Anterior cingulate cortex (tissue), 58 donors: ENCODE measurements around the gene IFT20.
A peak's percentile ranks its signal among the peaks of the same experiment; 100 is the strongest.

Experiments
- DNase-seq, 58 donors: peaks; one replicate each; lab custom pipeline; 2025; lab: John Stamatoyannopoulos, UW

Gene IFT20

DNA sequence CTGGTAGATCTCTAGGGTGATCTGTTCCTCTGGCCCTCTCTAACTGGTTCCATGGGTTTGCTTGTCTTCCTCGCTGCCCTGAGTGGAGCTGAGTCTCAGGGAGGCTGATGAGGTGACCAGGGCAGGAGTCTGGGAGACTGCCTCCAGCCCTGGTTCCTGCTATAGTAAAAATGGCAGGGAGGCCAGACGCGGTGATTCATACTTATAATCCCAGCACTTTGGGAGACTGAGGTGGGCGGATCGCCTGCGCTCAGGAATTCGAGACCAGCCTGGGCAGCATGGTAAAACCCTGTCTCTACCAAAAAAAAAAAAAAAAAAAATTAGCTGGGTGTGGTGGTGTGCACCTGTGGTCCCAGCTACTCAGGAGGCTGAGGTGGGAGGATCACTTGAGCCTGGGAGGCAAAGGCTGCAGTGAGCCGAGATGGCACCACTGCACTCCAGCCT is 3.5 kb upstream of the IFT20 start:
- DNase-seq, result peak in 6 of 58 donors; percentile 15 to 49 (median 29)

DNA sequence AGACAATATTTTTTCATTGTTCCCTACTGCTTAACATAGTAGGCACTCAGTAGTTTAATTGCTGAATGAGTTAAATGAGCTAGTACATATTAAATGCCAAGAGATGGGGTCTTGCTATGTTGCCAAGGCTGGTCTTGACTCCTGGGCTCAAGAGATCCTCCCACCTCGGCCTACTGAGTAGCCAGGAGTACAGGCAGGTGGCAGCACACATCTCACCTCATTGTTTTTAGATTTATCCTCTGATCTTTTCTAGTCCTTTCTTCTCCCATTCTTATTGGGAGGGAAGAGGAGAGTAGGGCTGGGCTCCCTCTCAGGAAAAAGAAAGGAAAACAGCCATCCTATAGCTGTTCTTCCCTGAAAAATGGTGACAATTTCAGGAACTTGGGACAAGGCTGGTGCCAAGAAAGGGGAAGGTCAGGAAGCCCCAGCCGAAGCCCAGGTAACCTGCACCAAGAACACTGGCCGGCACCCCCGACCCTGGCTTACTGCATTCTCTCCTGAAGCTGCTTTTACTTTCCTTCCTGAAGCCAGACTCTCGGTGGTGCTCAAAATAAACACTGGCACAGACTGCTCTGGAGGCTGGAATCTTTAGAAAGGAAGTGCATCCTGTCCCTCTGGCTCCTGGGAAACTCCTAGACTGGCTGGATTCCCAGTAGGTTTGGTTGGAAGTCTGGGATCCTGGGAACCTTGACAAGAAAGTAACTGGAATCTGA is 2.9 kb upstream of the IFT20 start:
- DNase-seq, result peak in 12 of 58 donors; percentile 6 to 57 (median 33)

DNA sequence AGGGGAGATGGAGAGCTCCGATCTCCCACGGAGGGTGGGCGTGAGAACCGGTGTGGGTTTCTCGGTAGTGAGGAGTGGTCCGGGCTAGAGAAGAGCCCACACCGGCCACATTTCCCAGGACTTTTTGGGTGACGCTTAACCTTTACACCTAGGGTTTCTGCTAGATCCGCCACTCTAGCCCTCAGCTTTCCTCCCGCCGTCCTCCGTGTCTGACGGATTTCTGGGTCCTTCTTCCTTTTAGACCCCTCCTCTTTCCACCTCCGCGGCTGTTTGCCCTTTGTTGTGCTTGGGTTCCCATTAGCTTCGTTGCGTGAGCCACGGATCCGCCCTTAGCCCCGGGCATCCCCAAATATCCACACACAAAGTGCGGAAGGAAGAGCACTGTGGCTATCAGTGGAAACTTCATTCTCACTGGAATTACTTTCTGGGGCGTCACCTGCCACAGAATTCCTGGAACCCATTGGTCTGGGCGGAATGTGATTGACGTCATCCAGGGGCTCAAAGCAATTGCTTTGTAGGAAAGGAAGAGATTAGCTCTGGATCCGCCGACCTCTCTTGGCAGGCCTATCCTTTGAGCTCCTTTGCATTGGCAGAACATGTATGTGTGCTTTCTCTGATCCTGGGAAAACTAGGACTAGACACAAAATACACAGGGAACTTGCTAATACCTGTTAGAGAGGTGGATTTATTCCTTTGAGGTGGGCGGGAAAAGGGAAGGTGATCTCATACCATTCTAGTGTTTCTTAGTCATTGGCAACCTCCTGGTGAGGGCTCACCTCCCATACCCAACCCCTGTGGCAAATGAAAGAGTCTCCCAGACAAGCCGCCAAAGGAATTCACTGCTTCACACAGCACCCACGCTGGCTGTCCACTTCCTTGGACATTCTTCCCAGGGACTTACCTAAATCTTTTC is 943 bp upstream of the IFT20 start:
- peak in 31 of 58 donors; percentile 12 to 70 (median 39) for DNase-seq

DNA sequence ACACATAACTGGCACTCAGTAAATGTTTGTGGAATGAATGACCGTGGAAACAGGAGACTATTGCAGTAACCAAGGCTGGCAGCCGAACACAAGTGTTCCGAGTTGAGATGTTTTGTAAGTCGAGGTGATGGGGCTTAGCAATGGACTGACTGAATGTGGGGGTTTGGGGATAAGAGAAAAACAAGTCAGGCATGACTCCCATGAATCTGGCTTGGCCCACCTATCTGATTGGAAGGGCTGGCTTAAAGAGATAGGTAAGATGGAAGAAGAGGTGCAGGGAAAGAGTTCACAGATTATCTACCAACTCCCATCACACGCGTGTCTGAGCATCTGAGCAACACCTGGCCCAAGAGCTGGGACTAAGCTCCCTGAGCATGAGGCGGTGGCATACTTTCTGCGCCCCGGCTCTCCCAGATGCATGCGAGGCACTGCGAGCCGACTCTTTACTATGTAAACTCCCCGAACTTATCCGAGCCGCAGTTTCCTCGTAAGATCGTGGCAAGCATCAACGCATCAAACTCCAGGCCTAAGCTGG is 539 bp downstream of the IFT20 start:
- no peak for DNase-seq

DNA sequence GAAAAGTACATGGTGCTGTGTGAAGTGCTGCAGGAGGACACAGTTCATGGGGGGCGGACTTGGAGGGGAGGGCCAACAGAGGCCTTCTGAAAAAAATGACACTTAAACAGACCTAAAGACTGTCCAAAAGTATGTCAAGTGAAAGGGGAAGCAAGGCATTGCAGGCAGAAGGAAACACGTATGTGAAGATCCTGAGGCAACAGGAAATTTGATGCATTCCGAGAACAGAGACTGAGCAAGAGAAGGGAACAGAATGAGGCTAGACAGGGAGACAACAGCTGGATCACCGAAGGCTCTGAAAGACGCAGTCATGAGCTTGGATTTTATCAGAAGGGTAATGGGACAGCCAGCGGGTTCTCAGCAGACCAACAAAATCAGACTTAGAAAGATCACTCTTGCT is 1.1 kb downstream of the IFT20 start:
- DNase-seq, result no peak

DNA sequence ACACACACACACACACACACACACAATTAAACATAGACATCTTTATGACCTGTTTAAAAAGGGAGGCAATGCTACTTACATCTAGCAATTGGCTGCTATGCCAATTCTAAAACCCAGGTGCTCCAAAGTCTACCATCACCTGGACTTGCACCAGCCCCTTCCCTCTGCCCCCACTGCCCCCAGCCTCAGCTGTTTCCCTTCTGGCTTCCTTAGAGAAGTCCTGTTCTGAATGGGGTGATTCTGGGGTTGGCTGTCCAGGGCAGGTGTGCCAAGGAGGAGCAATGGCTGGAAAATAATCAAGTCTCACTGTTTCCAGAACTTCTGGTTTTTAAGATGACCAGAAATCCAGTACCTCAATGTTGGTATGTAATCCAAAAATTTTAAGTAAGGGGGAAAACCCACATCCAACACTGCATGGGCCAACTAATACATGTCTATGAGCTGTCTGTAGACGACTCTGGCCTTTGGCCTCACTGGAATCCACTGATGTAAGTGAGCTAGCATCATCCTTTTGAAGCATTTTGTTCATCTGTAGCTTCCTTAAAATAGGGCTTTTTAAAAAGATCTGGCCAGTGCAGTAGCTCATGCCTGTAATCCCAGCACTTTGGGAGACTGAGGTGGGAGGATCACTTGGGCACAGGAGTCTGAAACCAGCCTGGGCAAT is 2.1 kb downstream of the IFT20 start:
- DNase-seq, result no peak

DNA sequence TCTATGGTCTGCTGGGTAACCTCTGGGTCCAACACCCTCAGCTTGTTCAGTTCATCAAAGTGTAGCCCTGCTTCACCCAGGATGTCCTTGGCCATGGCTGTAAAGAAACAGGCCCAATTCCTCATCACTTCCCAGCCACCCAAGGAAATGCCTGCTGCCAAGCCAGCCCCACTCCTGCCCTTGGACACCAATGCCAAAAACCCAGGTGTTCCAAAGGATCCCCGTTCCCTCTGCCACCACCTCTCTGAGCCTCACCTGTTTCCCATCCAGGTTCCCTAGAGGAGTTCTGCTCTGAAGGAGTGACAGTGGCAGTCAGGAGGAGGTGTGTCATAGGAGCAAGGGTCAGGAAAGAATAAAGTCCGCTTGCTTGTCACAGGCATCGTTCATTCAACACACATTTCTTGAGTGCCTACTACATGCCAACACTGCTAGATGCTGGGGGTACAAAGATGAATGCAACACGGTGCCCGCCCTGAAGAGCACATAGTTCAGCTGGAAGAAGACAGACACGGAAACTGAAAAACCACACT is 3.3 kb downstream of the IFT20 start:
- no peak for DNase-seq

DNA sequence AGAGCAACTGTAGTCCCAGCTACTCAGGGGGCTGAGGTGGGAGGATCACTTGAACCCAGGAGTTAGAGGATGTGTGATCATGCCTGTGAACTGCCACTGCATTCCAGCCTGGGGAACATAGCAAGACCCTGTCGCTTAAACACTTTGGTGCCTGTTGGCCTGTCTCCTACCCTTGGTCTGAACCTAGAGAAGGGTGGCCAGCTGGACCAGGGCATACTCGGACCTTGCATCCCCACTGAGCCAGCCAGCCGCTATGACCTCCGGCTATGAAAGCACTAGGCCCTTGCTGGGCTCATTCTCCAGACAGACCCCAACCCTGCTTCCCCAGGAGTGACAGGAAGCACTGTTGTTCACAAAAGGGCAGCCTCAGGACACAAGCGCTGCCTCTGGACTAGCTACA is 4.6 kb downstream of the IFT20 start:
- DNase-seq, result no peak

DNA sequence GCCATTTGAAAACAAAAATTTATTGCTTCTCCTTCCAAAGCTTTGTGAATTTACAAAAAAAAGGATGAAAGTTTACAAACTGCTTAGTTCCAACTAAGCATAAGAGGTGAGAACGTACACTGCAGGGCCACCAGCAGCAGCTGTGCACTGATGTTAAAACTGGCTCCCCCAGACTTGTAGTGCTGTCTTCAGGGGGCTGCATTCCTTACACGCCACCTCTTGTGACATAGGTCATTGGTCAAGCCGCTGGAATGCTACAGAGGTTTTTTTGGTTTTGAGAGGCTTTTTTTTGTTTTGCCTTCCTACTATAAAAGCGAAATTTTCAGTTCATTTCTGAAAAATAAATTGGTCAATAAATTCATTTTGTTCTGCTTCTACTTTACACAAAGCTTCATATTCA is 6.9 kb downstream of the IFT20 start:
- DNase-seq, result no peak

DNA sequence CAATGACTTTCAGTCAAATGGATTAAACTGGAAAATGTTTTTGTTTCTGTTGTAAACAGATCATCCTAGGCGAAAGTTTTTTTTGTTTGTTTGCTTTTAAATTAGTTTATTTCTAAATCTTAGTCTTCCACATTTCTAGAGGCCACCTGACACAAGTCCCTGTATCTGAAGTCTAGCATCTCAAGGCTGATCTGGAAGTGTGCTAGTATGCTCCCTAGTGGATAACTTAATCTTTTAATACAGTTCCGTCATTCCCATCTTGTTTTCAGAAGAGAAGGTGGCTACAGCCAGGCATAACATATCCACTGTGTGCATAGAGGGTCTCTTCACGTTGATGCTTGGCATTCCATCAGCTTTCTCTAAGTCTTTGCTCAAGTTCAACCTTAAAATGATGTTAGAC is 7.6 kb downstream of the IFT20 start:
- DNase-seq, result no peak

DNA sequence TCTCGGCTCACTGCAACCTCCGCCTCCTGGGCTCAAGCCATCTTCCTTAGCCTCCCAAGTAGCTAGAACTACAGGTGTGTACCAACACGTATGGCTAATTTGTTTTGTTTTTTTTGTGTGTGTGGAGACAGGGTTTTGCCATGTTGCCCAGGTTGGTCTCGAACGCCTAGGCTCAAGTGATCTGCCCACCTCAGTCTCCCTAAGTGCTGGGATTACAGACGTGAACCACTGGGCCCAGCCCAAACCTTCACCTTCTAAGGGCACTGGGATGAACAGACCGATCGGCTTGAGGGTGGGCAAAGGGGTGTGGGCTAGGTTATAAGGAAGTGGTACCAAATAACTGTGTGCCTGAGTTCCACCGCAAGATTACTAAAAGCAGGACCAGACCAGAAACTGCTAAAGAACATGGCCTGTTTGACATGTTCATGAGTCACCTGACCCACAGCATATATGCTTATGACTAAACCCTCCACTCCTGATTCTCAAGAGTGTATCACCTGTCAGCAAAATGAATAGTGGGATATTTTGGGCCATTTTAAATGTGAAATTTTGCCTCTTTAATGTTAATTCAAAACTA is 8.2 kb downstream of the IFT20 start:
- no peak for DNase-seq

DNA sequence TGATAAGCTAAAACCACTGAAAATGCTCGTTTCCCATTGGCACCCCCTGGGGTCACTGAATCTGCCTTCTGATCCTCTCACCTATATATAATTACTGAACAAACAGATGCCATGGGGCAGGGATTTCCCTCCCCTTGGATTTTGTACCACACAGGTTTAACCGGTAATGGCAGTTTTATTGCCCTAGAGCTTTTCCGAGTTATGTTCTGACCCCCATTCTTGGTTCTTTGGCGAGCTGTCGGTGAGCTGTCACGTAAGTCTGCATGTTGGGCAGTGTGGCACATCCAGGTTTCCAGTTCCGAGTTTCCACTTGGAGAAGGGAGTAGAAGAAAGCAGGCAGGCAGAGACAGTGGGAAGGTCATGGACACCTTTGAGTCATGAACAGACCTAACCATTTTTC is 9.2 kb downstream of the IFT20 start:
- DNase-seq, result no peak

DNA sequence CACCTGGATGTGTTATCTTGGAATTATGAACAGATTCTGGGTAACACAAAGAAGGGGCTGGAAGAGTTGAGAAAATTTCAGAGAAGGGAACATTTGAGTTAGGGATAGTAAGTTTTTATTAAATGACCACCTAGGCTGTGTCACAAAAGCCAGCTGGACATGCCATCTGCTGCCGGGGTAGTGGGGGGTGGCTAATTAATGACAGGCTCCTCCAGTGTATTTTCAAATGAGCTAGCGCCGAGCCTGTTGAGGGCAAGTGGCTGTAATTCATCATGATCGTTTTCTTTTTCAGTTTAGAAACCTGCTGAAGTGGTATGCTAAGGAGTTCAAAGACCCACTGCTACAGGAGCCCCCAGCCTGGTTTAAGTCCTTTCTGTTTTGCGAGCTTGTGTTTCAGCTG is 10.1 kb downstream of the IFT20 start:
- no peak for DNase-seq

DNA sequence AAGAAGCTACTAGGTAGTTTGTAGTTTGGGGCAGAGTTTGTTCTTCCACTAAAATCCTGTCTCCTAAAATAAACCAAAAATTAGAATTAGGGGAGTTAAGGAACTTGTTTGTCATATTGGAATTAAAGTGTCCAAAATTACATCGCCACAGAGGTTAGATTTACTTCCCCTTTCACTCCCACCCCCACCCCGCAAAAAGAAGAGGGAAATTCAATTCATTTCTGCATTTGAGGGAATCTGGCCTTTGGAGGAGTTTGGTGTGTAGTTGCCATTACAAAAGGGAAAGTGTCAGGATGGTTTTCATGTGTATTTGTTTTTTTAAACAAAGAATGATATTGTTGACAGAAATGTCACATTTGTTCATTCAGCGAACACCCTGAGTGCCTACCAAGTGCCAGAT is 10.5 kb downstream of the IFT20 start:
- DNase-seq, result no peak

DNA sequence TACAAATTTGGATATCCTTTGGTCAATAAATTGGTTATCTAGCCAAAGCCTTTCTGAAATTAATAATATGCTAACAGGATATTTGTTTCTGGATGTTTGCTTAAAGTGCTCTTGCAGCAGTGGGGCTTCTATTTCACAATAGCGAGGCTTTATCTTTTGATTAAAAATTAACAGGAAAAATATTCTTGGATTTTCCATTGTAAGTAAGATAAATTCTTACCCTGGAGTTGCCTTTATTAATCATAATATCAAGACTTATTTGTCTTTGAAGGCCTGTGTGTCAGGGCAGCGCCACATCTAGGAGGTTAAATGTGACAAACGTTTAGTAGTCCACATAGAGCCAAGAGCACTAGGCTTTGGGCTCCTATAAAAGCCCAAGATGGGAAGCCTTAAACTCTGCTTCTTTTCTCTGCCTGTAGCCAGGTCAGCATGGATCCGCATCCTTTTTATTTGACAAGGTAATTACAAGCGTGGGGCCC is 11.0 kb downstream of the IFT20 start:
- no peak for DNase-seq

DNA sequence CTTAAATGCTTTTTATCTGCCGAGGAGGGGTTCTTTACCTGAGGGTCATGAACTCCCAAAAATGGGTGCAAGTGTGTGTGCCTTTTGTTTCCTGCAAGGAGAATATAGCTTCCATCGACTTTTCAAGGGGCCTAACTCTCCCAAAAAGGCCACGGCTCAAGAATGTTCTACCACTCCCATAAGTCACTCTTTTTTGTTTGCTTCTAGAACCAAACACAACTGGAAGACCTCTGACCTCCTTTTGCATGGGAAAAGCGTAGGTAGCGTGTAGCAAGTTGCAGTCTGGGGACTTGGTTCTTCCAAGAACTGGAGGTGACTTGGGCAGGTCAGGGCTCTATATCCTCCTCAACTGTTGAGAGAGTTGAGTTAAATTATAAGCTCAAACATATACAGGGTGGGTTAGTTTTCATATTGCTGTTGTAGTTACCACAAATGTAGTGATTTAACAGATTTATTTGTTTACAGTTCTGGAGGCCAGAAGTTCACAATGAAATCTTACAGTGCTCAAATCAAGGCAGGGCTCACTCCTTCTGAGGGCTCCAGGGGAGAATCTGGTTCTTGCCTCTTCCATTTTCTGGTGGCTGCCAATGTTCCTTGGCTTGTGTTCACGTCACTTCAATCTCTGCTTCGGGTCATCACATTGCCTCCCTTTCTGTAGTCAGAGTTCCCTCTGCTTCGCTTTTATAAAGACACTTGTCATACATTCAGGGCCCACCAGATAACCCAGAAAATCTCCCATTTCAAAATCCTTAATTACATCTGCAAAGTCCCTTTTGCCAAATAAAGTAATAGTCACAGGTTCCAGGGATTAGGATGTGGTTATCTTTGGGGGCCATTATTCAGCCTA is 14.8 kb downstream of the IFT20 start:
- DNase-seq, result no peak

DNA sequence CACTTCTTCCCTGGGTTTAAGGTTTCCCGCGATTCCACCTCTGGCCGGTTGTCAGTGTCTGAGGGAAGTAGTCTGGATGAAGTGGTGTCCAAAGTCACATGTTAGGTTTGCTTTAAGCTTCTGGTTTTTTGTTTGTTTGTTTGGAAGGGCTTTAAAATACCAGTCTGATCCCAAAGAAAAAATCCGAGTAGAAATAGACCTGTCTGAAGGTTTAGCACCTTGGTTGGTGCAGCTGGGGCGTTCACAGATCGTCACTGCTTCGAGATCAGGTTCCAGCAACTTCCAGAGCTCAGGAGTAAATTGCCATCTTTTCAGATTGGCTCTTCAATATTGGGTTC is 15.7 kb downstream of the IFT20 start:
- no peak for DNase-seq

DNA sequence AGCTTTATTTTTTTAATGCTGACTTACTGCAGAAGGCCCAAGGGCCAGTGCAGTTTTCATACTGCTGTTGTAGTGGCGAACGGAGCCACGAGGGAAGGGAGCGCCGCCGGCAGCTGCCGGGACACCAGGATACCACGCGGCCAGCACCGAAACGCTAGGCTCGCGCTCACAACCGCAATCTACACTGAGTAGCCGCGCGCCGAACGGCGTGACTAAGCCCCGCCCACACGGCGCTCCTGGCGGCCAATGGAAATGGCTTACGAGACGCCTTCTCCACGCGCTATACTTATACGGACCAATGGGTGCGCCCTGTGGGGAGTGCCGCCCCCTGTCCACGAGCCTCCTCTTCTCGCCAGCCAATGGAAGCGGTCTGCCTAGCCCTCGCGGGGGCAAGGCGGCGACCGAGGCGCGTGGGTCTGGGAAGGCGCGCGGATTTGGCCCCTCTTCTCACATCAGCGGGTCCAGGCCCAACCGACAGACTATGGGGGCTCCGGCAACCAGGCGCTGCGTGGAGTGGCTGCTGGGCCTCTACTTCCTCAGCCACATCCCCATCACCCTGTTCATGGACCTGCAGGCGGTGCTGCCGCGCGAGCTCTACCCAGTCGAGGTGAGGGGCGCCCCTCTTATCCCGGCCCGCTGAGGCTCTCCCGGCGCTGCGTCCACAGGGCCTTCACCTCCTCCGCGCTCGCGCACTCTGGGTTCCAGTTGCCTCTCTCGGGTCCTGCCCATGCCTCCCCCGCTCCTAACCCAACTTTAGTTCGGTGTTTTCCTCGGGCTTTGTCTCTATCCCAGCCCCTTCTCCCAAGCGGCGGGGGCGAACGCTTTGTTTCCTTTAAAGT is 16.3 kb downstream of the IFT20 start, which contains the start of gene TMEM97:
TMEM97 (plus strand) TSS at position 442 of the 839 bp plus-strand sequence; CDS start at position 482, 40 bp downstream.
- DNase-seq, result peak; percentile 71 to 98 (median 94)
